ENCODE data around the gene GPM6B. TPM values are rescaled to one million over a fixed set of nuclear protein-coding genes. Genes with fewer than 3 reads are reported as not detected.

GPM6B gene
- total RNA-seq, 1 donor from 2014 or later, result 516 TPM

DNA sequence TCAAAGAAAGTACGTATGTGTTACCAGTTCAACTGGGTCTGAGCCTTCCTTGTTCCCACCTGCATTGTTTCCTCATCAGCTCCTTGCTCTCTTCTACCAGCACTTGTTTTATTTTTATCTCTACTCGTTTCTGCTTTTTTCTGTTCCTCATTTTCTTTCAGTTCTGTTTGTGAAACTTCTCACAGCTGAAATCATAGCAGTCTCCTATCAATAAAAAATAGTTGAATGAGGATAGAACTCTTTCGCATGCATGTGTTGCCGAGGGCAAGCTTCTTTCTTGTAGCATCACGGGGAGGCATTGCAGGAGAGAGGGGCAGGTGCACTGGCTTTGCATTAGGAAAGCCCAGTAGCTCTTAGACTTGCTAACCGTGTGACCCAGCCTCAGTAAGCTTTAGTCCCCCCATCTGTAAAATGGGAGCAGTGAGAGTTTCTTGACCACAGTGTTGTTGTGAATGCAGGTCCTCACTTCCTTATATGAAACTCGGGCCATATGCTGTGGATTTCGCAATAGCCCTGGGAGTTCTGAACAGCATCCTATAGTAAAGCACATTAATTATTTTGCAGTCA is 57.7 kb downstream of the GPM6B start:
- TF ChIP-seq, protein P1, sequence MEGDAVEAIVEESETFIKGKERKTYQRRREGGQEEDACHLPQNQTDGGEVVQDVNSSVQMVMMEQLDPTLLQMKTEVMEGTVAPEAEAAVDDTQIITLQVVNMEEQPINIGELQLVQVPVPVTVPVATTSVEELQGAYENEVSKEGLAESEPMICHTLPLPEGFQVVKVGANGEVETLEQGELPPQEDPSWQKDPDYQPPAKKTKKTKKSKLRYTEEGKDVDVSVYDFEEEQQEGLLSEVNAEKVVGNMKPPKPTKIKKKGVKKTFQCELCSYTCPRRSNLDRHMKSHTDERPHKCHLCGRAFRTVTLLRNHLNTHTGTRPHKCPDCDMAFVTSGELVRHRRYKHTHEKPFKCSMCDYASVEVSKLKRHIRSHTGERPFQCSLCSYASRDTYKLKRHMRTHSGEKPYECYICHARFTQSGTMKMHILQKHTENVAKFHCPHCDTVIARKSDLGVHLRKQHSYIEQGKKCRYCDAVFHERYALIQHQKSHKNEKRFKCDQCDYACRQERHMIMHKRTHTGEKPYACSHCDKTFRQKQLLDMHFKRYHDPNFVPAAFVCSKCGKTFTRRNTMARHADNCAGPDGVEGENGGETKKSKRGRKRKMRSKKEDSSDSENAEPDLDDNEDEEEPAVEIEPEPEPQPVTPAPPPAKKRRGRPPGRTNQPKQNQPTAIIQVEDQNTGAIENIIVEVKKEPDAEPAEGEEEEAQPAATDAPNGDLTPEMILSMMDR (IDR thresholded peaks at IDR 0.05; ENCODE audit: partially characterized antibody, unreplicated experiment), result no peak
- DNase-seq, result no peak
- Mint-ChIP-seq H3K4me1 (ENCODE audit: low read depth, unreplicated experiment) (peaks cover 9% of the 10 kb centered on the region), H3K4me3 (ENCODE audit: unreplicated experiment) (no peak overlapping the region), H3K27me3 (ENCODE audit: unreplicated experiment) (no peaks in the 10 kb centered on the region), H3K9me3 (ENCODE audit: unreplicated experiment) (no peaks in the 10 kb centered on the region), H3K27ac (ENCODE audit: unreplicated experiment) (no peak overlapping the region), H3K36me3 (ENCODE audit: unreplicated experiment) (no peaks in the 10 kb centered on the region)

DNA sequence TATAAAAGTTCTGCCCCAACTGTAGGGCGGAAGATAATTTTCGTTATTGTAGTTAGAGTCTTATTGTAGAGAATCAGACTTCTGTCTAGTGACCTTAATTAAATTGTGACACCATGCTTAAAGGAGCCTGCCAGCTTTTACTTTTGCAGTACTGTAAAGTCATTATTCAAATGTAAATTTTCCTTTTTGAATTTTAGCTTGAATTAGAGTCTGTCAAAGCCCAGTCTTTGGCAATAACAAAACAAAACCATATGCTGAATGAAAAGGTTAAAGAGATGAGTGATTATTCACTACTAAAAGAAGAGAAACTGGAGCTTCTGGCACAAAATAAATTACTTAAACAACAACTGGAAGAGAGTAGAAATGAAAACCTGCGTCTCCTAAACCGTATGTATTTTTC is 60.5 kb downstream of the GPM6B start:
- TF ChIP-seq, protein P1 (IDR thresholded peaks at IDR 0.05; ENCODE audit: partially characterized antibody, unreplicated experiment), result no peak
- Mint-ChIP-seq H3K27me3 (ENCODE audit: unreplicated experiment) (no peaks in the 10 kb centered on the region), H3K4me3 (ENCODE audit: unreplicated experiment) (no peak overlapping the region), H3K27ac (ENCODE audit: unreplicated experiment) (no peak overlapping the region), H3K9me3 (ENCODE audit: unreplicated experiment) (no peaks in the 10 kb centered on the region), H3K36me3 (ENCODE audit: unreplicated experiment) (no peaks in the 10 kb centered on the region), H3K4me1 (ENCODE audit: low read depth, unreplicated experiment) (peaks cover 3% of the 10 kb centered on the region)
- DNase-seq, result no peak

DNA sequence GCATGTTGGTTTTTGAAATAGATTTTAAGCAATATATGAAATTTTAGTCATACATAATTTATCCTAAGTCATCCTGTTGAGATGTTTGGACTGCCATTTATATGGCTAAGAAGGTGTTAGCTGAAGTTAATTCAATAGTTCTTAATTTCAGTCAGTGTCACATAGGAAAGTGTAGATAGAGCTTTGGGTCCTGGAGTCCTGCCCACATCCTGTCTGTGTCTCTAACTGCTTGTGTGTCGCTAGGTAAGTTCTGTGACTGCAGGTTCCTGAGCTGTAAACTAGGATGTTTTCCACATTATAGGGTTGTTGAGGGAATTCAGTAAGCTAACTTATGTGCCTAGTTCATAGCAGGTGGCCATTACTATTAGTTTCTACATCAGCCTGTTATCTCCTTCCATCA is 61.6 kb downstream of the GPM6B start:
- Mint-ChIP-seq H3K9me3 (ENCODE audit: unreplicated experiment) (no peaks in the 10 kb centered on the region), H3K27ac (ENCODE audit: unreplicated experiment) (no peak overlapping the region), H3K4me1 (ENCODE audit: low read depth, unreplicated experiment) (peaks cover 3% of the 10 kb centered on the region), H3K4me3 (ENCODE audit: unreplicated experiment) (no peak overlapping the region), H3K36me3 (ENCODE audit: unreplicated experiment) (no peaks in the 10 kb centered on the region), H3K27me3 (ENCODE audit: unreplicated experiment) (no peaks in the 10 kb centered on the region)
- TF ChIP-seq, protein P1 (IDR thresholded peaks at IDR 0.05; ENCODE audit: partially characterized antibody, unreplicated experiment), result no peak
- no peak for DNase-seq

DNA sequence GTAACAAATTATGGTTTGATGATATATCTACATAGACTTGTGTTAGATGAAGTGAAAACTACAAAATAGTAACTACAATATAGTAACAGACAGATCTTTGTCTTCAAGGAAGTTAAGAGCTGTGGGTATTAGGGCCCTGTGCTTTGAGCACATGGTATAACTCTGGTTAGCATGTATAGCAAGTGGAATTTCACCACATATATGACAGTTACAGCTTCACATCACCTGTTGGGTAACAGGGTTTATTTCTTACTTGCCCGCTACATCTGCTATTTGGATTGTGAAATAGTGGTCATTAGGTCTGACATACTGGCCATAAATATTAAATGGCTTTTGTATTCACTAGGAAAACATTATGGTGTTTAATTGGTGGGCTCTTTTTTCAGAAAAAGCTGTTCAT is 62.1 kb downstream of the GPM6B start:
- H3K9me3 Mint-ChIP-seq (ENCODE audit: unreplicated experiment), result no peaks in the 10 kb centered on the region
- H3K27me3 Mint-ChIP-seq (ENCODE audit: unreplicated experiment), result no peaks in the 10 kb centered on the region
- no peak for DNase-seq
- TF ChIP-seq, protein P1 (IDR thresholded peaks at IDR 0.05; ENCODE audit: partially characterized antibody, unreplicated experiment), result no peak
- no peak overlapping the region for H3K27ac Mint-ChIP-seq (ENCODE audit: unreplicated experiment)
- H3K4me3 Mint-ChIP-seq (ENCODE audit: unreplicated experiment), result no peak overlapping the region
- peaks cover 3% of the 10 kb centered on the region for H3K4me1 Mint-ChIP-seq (ENCODE audit: low read depth, unreplicated experiment)
- H3K36me3 Mint-ChIP-seq (ENCODE audit: unreplicated experiment), result no peaks in the 10 kb centered on the region

DNA sequence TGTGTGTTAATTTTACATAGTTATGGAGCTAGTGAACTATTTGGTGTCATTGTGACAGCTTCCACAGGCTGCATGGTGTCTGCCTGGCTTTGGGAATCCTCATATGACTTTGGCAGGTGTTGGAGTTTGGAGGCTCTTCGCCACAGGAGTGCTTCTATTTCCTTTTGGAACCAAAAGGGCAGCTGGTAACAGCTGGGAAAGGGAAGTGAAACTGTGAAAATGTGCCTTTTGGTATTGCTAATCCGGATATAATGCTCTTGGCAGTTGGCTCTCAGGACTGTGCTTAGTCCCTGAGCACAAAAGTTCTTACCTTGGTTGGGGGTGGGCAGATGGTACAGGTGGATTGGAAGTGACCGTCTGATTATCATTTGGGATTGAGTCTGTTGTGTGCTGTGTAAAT is 64.2 kb downstream of the GPM6B start:
- H3K4me1 Mint-ChIP-seq (ENCODE audit: low read depth, unreplicated experiment), result peaks cover 3% of the 10 kb centered on the region
- no peaks in the 10 kb centered on the region for H3K27me3 Mint-ChIP-seq (ENCODE audit: unreplicated experiment)
- H3K36me3 Mint-ChIP-seq (ENCODE audit: unreplicated experiment), result no peaks in the 10 kb centered on the region
- TF ChIP-seq, protein P1 (IDR thresholded peaks at IDR 0.05; ENCODE audit: partially characterized antibody, unreplicated experiment), result no peak
- H3K27ac Mint-ChIP-seq (ENCODE audit: unreplicated experiment), result no peak overlapping the region
- no peaks in the 10 kb centered on the region for H3K9me3 Mint-ChIP-seq (ENCODE audit: unreplicated experiment)
- H3K4me3 Mint-ChIP-seq (ENCODE audit: unreplicated experiment), result no peak overlapping the region
- no peak for DNase-seq

Data from glutamatergic neuron (in vitro differentiated cells).